ENCODE results near the gene SH2D3C. TPM values are rescaled to one million over a fixed set of nuclear protein-coding genes. Genes with fewer than 3 reads are reported as not detected.

The SH2D3C gene
- total and polyA plus RNA-seq, 9 donors: 12.4 to 22.5 (median 19.8) TPM

DNA sequence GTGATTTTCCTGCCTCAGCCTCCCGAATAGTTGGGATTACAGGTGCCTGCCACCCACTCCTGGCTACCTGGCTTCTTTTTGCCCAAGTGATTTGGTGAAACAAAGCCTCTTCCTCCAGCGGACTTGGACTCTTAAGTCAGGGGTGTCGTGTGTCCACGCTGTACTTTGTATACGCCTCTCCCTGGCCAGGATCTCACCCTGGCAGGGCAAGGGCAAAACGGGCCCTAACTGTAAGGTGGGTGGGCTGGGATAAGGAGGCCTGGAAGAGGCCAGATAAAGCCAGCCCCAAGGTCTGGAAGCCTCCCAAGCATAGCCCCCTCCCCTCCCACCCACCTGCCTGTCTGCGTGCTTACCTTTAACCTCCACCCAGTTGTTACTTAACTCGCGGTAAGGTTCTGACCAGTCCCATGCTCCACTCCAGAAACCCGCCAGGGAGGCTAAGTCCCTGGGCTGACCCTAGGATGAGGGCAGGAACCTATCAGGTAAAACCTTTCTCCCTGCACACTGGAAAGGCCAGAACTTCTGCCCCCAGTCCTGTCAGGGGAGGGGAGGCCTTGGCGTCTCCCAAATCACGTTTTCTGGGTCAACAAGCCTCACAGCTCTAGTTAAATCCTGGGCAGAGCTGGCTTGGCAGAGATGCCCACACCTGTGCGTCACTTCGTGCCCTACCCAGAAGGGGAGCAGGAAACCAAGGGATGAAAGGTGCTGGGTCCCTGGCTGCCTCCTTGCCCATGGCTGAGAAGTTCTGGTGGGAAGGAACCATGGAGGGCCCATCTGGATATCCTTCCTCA lies 15.7 kb upstream of the SH2D3C start:
- no peak overlapping the region for H3K27ac ChIP-seq (ENCODE audit: low read length)
- H3K9me3 ChIP-seq (replicated peaks; ENCODE audit: control insufficient read depth, low read depth, low read length): no peaks in the 10 kb centered on the region
- 75% methylated on average over 6 of the region's 14 CpGs for WGBS (ENCODE audit: insufficient coverage)
- no peaks in the 10 kb centered on the region for H3K27me3 ChIP-seq (ENCODE audit: control insufficient read depth, insufficient read depth, low read length)
- H3K36me3 ChIP-seq (ENCODE audit: control insufficient read depth, insufficient read depth, low read length): peaks cover 36% of the 10 kb centered on the region
- H3K4me3 ChIP-seq (ENCODE audit: low read length): no peak overlapping the region
- peaks cover 10% of the 10 kb centered on the region for H3K4me1 ChIP-seq (ENCODE audit: control insufficient read depth, insufficient read depth, low read length)
- DNase-seq: peak; percentile 3

- no peaks in the 10 kb centered on the region for H3K27me3 ChIP-seq (ENCODE audit: control insufficient read depth, insufficient read depth, low read length)
- H3K4me3 ChIP-seq (ENCODE audit: low read length): no peak overlapping the region
- WGBS (ENCODE audit: insufficient coverage): 75% methylated on average over 8 of the region's 8 CpGs
- peaks cover 10% of the 10 kb centered on the region for H3K4me1 ChIP-seq (ENCODE audit: control insufficient read depth, insufficient read depth, low read length)
- no peaks in the 10 kb centered on the region for H3K9me3 ChIP-seq (replicated peaks; ENCODE audit: control insufficient read depth, low read depth, low read length)
- H3K36me3 ChIP-seq (ENCODE audit: control insufficient read depth, insufficient read depth, low read length): peaks cover 46% of the 10 kb centered on the region
- H3K27ac ChIP-seq (ENCODE audit: low read length): no peak overlapping the region
- no peak for DNase-seq
These were observed 14.7 kb upstream of the SH2D3C start for GRCh38 chr9:127793093-127793708.

- Histone ChIP-seq H3K4me1 (ENCODE audit: control insufficient read depth, insufficient read depth, low read length) (peaks cover 10% of the 10 kb centered on the region), H3K27me3 (ENCODE audit: control insufficient read depth, insufficient read depth, low read length) (no peaks in the 10 kb centered on the region), H3K4me3 (ENCODE audit: low read length) (no peak overlapping the region), H3K9me3 (replicated peaks; ENCODE audit: control insufficient read depth, low read depth, low read length) (no peaks in the 10 kb centered on the region), H3K27ac (ENCODE audit: low read length) (no peak overlapping the region), H3K36me3 (ENCODE audit: control insufficient read depth, insufficient read depth, low read length) (peaks cover 53% of the 10 kb centered on the region)
- WGBS (ENCODE audit: insufficient coverage): 81% methylated on average over 4 of the region's 7 CpGs
- DNase-seq: no peak
These were observed 14.1 kb upstream of the SH2D3C start for GRCh38 chr9:127792417-127793031.

- Histone ChIP-seq H3K9me3 (replicated peaks; ENCODE audit: control insufficient read depth, low read depth, low read length) (no peaks in the 10 kb centered on the region), H3K27ac (ENCODE audit: low read length) (no peak overlapping the region), H3K36me3 (ENCODE audit: control insufficient read depth, insufficient read depth, low read length) (peaks cover 59% of the 10 kb centered on the region), H3K27me3 (ENCODE audit: control insufficient read depth, insufficient read depth, low read length) (no peaks in the 10 kb centered on the region), H3K4me1 (ENCODE audit: control insufficient read depth, insufficient read depth, low read length) (peaks cover 11% of the 10 kb centered on the region), H3K4me3 (ENCODE audit: low read length) (no peak overlapping the region)
- WGBS (ENCODE audit: insufficient coverage): 73% methylated on average over 4 of the region's 4 CpGs
- no peak for DNase-seq
These were observed 12.6 kb upstream of the SH2D3C start for GRCh38 chr9:127791085-127791484.

GRCh38 chr9:127790094-127790855 lies 11.8 kb upstream of the SH2D3C start:
- 84% methylated on average over 3 of the region's 9 CpGs for WGBS (ENCODE audit: insufficient coverage)
- peaks cover 59% of the 10 kb centered on the region for H3K36me3 ChIP-seq (ENCODE audit: control insufficient read depth, insufficient read depth, low read length)
- H3K27ac ChIP-seq (ENCODE audit: low read length): no peak overlapping the region
- DNase-seq: no peak
- H3K4me3 ChIP-seq (ENCODE audit: low read length): no peak overlapping the region
- H3K4me1 ChIP-seq (ENCODE audit: control insufficient read depth, insufficient read depth, low read length): peaks cover 10% of the 10 kb centered on the region
- no peaks in the 10 kb centered on the region for H3K9me3 ChIP-seq (replicated peaks; ENCODE audit: control insufficient read depth, low read depth, low read length)
- no peaks in the 10 kb centered on the region for H3K27me3 ChIP-seq (ENCODE audit: control insufficient read depth, insufficient read depth, low read length)

DNA sequence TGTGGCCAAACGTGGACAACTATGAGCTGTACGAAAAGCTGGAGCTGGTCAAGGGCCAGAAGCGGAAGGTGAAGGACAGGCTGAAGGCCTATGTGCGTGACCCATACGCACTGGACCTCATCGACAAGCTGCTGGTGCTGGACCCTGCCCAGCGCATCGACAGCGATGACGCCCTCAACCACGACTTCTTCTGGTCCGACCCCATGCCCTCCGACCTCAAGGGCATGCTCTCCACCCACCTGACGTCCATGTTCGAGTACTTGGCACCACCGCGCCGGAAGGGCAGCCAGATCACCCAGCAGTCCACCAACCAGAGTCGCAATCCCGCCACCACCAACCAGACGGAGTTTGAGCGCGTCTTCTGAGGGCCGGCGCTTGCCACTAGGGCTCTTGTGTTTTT lies 10.7 kb upstream of the SH2D3C start:
- Histone ChIP-seq H3K27me3 (ENCODE audit: control insufficient read depth, insufficient read depth, low read length) (no peaks in the 10 kb centered on the region), H3K27ac (ENCODE audit: low read length) (no peak overlapping the region), H3K4me3 (ENCODE audit: low read length) (no peak overlapping the region), H3K4me1 (ENCODE audit: control insufficient read depth, insufficient read depth, low read length) (peaks cover 16% of the 10 kb centered on the region), H3K9me3 (replicated peaks; ENCODE audit: control insufficient read depth, low read depth, low read length) (no peaks in the 10 kb centered on the region), H3K36me3 (ENCODE audit: control insufficient read depth, insufficient read depth, low read length) (peaks cover 59% of the 10 kb centered on the region)
- DNase-seq: no peak
- 87% methylated on average over 21 of the region's 25 CpGs for WGBS (ENCODE audit: insufficient coverage)

DNA sequence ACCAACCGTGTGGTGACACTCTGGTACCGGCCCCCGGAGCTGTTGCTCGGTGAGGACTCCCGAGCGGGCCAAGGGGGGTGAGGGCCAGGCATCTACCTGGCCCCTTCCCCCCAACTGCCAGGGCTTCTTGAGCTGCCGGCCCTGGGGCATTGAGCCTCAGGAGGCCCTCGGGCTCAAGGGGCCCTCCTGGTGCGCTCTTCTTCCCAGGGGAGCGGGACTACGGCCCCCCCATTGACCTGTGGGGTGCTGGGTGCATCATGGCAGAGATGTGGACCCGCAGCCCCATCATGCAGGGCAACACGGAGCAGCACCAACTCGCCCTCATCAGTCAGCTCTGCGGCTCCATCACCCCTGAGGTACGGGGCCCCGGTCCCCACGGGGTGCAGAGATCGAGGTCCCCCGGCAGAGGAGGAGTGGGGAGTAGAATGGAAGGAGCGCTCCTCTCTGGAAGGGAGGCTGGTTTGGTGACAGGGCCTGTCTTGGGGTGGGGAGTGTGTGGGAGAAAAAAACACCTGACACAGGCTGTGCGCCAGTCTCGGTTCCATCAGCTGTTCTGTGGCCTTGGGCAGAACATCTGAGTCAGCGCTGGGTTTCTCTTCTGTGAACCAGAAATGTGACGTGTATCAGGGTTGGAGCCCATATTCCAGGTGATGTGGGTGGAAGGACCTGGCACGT lies 10.0 kb upstream of the SH2D3C start:
- Histone ChIP-seq H3K4me1 (ENCODE audit: control insufficient read depth, insufficient read depth, low read length) (peaks cover 20% of the 10 kb centered on the region), H3K9me3 (replicated peaks; ENCODE audit: control insufficient read depth, low read depth, low read length) (no peaks in the 10 kb centered on the region), H3K36me3 (ENCODE audit: control insufficient read depth, insufficient read depth, low read length) (peaks cover 56% of the 10 kb centered on the region), H3K4me3 (ENCODE audit: low read length) (no peak overlapping the region), H3K27me3 (ENCODE audit: control insufficient read depth, insufficient read depth, low read length) (no peaks in the 10 kb centered on the region), H3K27ac (ENCODE audit: low read length) (no peak overlapping the region)
- no peak for DNase-seq
- WGBS (ENCODE audit: insufficient coverage): 91% methylated on average over 23 of the region's 26 CpGs

DNA sequence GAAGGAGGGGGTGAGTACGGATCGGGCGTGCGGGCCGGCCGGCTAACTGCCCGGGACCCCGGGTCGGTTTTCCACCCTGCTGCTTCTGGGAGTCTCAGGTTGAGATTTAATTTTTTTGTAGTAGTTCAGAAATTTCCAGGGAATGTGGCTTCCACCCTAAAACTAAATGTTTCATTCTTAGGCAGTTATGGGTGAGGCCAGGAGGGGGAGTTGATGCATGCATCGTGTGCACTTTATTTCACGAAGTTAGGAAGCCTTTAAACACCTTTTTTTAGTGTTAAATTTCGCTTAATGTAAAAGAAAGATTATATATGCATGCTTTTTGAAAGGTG lies 8.3 kb upstream of the SH2D3C start:
- no peaks in the 10 kb centered on the region for H3K9me3 ChIP-seq (replicated peaks; ENCODE audit: control insufficient read depth, low read depth, low read length)
- peaks cover 48% of the 10 kb centered on the region for H3K36me3 ChIP-seq (ENCODE audit: control insufficient read depth, insufficient read depth, low read length)
- H3K27me3 ChIP-seq (ENCODE audit: control insufficient read depth, insufficient read depth, low read length): no peaks in the 10 kb centered on the region
- H3K4me3 ChIP-seq (ENCODE audit: low read length): peak overlapping the region; percentile 99
- H3K27ac ChIP-seq (ENCODE audit: low read length): peak overlapping the region; percentile 90
- WGBS (ENCODE audit: insufficient coverage): 2% methylated on average over 7 of the region's 12 CpGs
- no peak for DNase-seq
- peaks cover 30% of the 10 kb centered on the region for H3K4me1 ChIP-seq (ENCODE audit: control insufficient read depth, insufficient read depth, low read length)

GRCh38 chr9:127785933-127786772 lies 7.7 kb upstream of the SH2D3C start, which contains the start of gene CDK9:
CDK9 (plus strand) TSS chr9:127786034; CDS start chr9:127786149, 115 bp downstream.
- H3K36me3 ChIP-seq (ENCODE audit: control insufficient read depth, insufficient read depth, low read length): peaks cover 42% of the 10 kb centered on the region
- peaks cover 30% of the 10 kb centered on the region for H3K4me1 ChIP-seq (ENCODE audit: control insufficient read depth, insufficient read depth, low read length)
- peak; percentile 96 for DNase-seq
- WGBS (ENCODE audit: insufficient coverage): under 1% methylated on average over 70 of the region's 75 CpGs
- H3K9me3 ChIP-seq (replicated peaks; ENCODE audit: control insufficient read depth, low read depth, low read length): no peaks in the 10 kb centered on the region
- peak within 1 kb of the TSS; percentile 99 for H3K4me3 ChIP-seq (ENCODE audit: low read length)
- no peaks in the 10 kb centered on the region for H3K27me3 ChIP-seq (ENCODE audit: control insufficient read depth, insufficient read depth, low read length)
- peak within 1 kb of the TSS; percentile 95 for H3K27ac ChIP-seq (ENCODE audit: low read length)
